Measurements from ENCODE around the gene DDX1. TPM values are rescaled to one million over a fixed set of nuclear protein-coding genes. Genes with fewer than 3 reads are reported as not detected.

Gene DDX1
- total and polyA plus RNA-seq, 2 of the 4 experiments (the other 2 are of a cell fraction), result 73.6 to 74.9 TPM

GRCh38 chr2:15672961-15673918, 81.6 kb downstream of the DDX1 start (continued):
- TF ChIP-seq MXI1 (IDR thresholded peaks at IDR 0.05; ENCODE audit: borderline replicate concordance, low read depth, low read length), result no peak

- DNase-seq, result peak; percentile 8
- no peaks in the 10 kb centered on the region for H3K79me1 ChIP-seq (ENCODE audit: low read depth in 1 of 2, low read length in 2 of 2)
Observed at GRCh38 chr2:15673919-15674636, 82.4 kb downstream of the DDX1 start.

More at GRCh38 chr2:15673919-15674636, 82.4 kb downstream of the DDX1 start:
- no peak overlapping the region for H3K23ac ChIP-seq (ENCODE audit: low read depth, low read length)
- no peak overlapping the region for H4K91ac ChIP-seq (ENCODE audit: insufficient read depth, low read depth, low read length)
- H3K4ac ChIP-seq (ENCODE audit: low read depth, low read length), result no peak overlapping the region
- no peak overlapping the region for H2BK15ac ChIP-seq (ENCODE audit: low read depth, low read length)
- BruUV-seq (replicated peaks), result no TSS peak
- intact Hi-C loops (cut with micrococcal nuclease), result no loop called here
- peak overlapping the region; percentile 45; the same call in 1 of the 2 replicates for H3K4me2 ChIP-seq (ENCODE audit: low read depth, low read length)
- ATAC-seq (ENCODE audit: low read depth), result peak; percentile 53
- no peaks in the 10 kb centered on the region for H3K9me1 ChIP-seq (ENCODE audit: insufficient read depth, low read length)
- no peak overlapping the region for H4K5ac ChIP-seq (ENCODE audit: low read depth, low read length)
- no peak overlapping the region for H2BK20ac ChIP-seq (ENCODE audit: low read depth, low read length)
- no peak overlapping the region for H2AFZ ChIP-seq (replicated peaks; ENCODE audit: low read length, poor library complexity)
- no peak overlapping the region for H3K56ac ChIP-seq (ENCODE audit: extremely low read depth, insufficient read depth, low read length)
- H2BK120ac ChIP-seq (ENCODE audit: low read depth, low read length), result no peak overlapping the region
- ChIA-PET CTCF (no interaction called here), POLR2A (ENCODE audit: unreplicated experiment) (no interaction called here)
- no peak overlapping the region for H3K27ac ChIP-seq (ENCODE audit: insufficient read depth, low read length)
- in situ Hi-C loops (cut with MboI; ENCODE audit: low sequenced_read_pairs), result no loop called here
- H3K27me3 ChIP-seq (ENCODE audit: control insufficient read depth, insufficient read depth, low read length), result no peaks in the 10 kb centered on the region
- no peak overlapping the region for H3K18ac ChIP-seq (ENCODE audit: low read depth, low read length)
- H4K8ac ChIP-seq (ENCODE audit: low read depth in 2 of 2, low read length in 2 of 2), result no peak overlapping the region
- dilution Hi-C loops (cut with HindIII; ENCODE audit: low sequenced_read_pairs, unreplicated experiment), result no loop called here
- H3K4me3 ChIP-seq (ENCODE audit: insufficient read depth, low read depth, low read length), result no peak overlapping the region
- H2AK9ac ChIP-seq (replicated peaks; ENCODE audit: low read depth, low read length, poor library complexity), result no peak overlapping the region
- WGBS, 2 experiments (ENCODE audit: extremely low coverage in 2 of 2, insufficient read length in 1 of 2), result 62% methylated on average over 5 of the region's 7 CpGs; no CpG with 5 or more reads in 1 of the 2 experiments
- H3K36me3 ChIP-seq (ENCODE audit: control insufficient read depth, insufficient read depth, low read length), result no peaks in the 10 kb centered on the region
- TF ChIP-seq, protein P1, sequence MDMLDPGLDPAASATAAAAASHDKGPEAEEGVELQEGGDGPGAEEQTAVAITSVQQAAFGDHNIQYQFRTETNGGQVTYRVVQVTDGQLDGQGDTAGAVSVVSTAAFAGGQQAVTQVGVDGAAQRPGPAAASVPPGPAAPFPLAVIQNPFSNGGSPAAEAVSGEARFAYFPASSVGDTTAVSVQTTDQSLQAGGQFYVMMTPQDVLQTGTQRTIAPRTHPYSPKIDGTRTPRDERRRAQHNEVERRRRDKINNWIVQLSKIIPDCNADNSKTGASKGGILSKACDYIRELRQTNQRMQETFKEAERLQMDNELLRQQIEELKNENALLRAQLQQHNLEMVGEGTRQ (IDR thresholded peaks at IDR 0.05; ENCODE audit: low read depth, low read length), result no peak
- peak; percentile 42 for TF ChIP-seq CEBPB (IDR thresholded peaks at IDR 0.05; ENCODE audit: low read depth, low read length)
- no peaks in the 10 kb centered on the region for H3K4me1 ChIP-seq (ENCODE audit: control insufficient read depth, insufficient read depth, low read length)
- no peak overlapping the region for H3K9ac ChIP-seq (ENCODE audit: low read depth, low read length)
- H3K14ac ChIP-seq (replicated peaks; ENCODE audit: low read depth, low read length), result no peak overlapping the region
- H2AK5ac ChIP-seq (ENCODE audit: low read depth, low read length), result no peak overlapping the region
- H2BK5ac ChIP-seq (ENCODE audit: low read depth, low read length, poor library complexity, severe bottlenecking), result no peak overlapping the region
- no peaks in the 10 kb centered on the region; the same call in 1 of the 2 replicates for H3K9me3 ChIP-seq (ENCODE audit: control insufficient read depth, insufficient read depth, low read length)
- H4K20me1 ChIP-seq (ENCODE audit: insufficient read depth, low read length), result no peaks in the 10 kb centered on the region

Measured in IMR-90 (cell line).